Natural killer cell (primary cell): Measurements from ENCODE around the gene LARP1B. TPM values are rescaled to one million over a fixed set of nuclear protein-coding genes. Genes with fewer than 3 reads are reported as not detected.
"Not testable (repeated sequence)": the region's sequence is repeated elsewhere in the genome, so short reads cannot be mapped to it uniquely, and the experiment has no call there.

Experiments
- ATAC-seq, 3 donors: fragments of 150-1000 bp in 2 of 3; fragments of 200-7000 bp in 1 of 3; cut with Tn5 transposase; 1 replicate in 1 of 3; 2 replicates in 2 of 3; pipeline ENCODE4 v1.10.0; 2021; ENCODE audit warnings: mild to moderate bottlenecking in 2 of 3, moderate library complexity in 2 of 3
- DNase-seq, 2 donors: peaks; one replicate each; pipeline versions ENCODE4 v3.0.0 to v3.0.0-alpha.2; 2013 to 2021; ENCODE audit warnings: mixed read lengths in 1 of 2
- H3K27ac ChIP-seq: one replicate; pipeline ENCODE4 v1.5.1; 2013; ENCODE audit warnings: mild to moderate bottlenecking, low read length
- H3K27me3 ChIP-seq: one replicate; pipeline ENCODE4 v1.6.1; 2013; ENCODE audit warnings: low read length; ENCODE audit not compliant: control insufficient read depth, insufficient read depth
- H3K36me3 ChIP-seq: one replicate; pipeline ENCODE4 v1.6.1; 2013; ENCODE audit warnings: low read length; ENCODE audit not compliant: control insufficient read depth, insufficient read depth
- H3K4me1 ChIP-seq: one replicate; pipeline ENCODE4 v1.6.1; 2013; ENCODE audit warnings: low read length; ENCODE audit not compliant: control insufficient read depth, insufficient read depth
- H3K4me3 ChIP-seq: one replicate; pipeline ENCODE4 v1.5.1; 2013; ENCODE audit warnings: low read length
- H3K9me3 ChIP-seq: one replicate; pipeline ENCODE4 v1.6.1; 2013; ENCODE audit warnings: low read length; ENCODE audit not compliant: control insufficient read depth, insufficient read depth
- H3K27ac Mint-ChIP-seq, 2 donors: one replicate each; pipeline ENCODE4 v1.8.0; 2022; ENCODE audit warnings: mild to moderate bottlenecking in 2 of 2, mixed read lengths in 2 of 2, moderate library complexity in 1 of 2
- H3K27me3 Mint-ChIP-seq, 2 donors: one replicate each; pipeline ENCODE4 v1.8.0; 2022; ENCODE audit warnings: low read depth in 2 of 2, mixed read lengths in 2 of 2
- H3K36me3 Mint-ChIP-seq: one replicate; pipeline ENCODE4 v1.8.0; 2022; ENCODE audit warnings: mixed read lengths
- H3K4me1 Mint-ChIP-seq, 2 donors: one replicate each; pipeline ENCODE4 v1.8.0; 2022; ENCODE audit warnings: mixed read lengths in 2 of 2
- H3K4me3 Mint-ChIP-seq: one replicate; pipeline ENCODE4 v1.8.0; 2022; ENCODE audit warnings: mild to moderate bottlenecking, moderate library complexity, mixed read lengths
- H3K9me3 Mint-ChIP-seq, 2 donors: one replicate each; pipeline ENCODE4 v1.8.0; 2022; ENCODE audit warnings: mixed read lengths in 2 of 2
- CTCF ChIP-seq: fragments of 200-600 bp; IDR thresholded peaks from one replicate; pipeline ENCODE4 v1.8.0; 2022; ENCODE audit warnings: antibody characterized with exemption
- WGBS: methylation state at CpG from one replicate; pipeline ENCODE4 v1.1.7; 2013; ENCODE audit warnings: missing lambda C conversion rate; ENCODE audit not compliant: insufficient coverage; 5-methylcytosine and 5-hydroxymethylcytosine counted together
- intact Hi-C: fragments of 100-400 bp; cut with micrococcal nuclease; formaldehyde crosslinking; loops from one replicate; pipeline ENCODE4 v1.14.2; 2022
- total RNA-seq, 4 donors: library from RNA; stranded (reverse); fragments of 120-200 nt in 1 of 4; gene quantifications; one replicate each; pipeline versions ENCODE4 v1.2.3 to v1.2.4, GENCODE V29; 2013 to 2022

The LARP1B gene
- total RNA-seq, 3 donors from 2014 or later (not counting 1 experiment from before 2014, with no cell fraction given), result 8.5 to 10.7 (median 9.1) TPM

- Histone ChIP-seq H3K9me3 (no peaks in the 10 kb centered on the region), H3K27ac (no peak overlapping the region), H3K27me3 (no peaks in the 10 kb centered on the region), H3K36me3 (no peaks in the 10 kb centered on the region), H3K4me1 (no peaks in the 10 kb centered on the region), H3K4me3 (no peak overlapping the region)
- ATAC-seq (no peak), DNase-seq (no peak)
- H3K27me3 Mint-ChIP-seq, result no peaks in the 10 kb centered on the region
- no peak for TF ChIP-seq CTCF
- peaks cover 2% of the 10 kb centered on the region in 2 donors for H3K9me3 Mint-ChIP-seq
- no peak overlapping the region for H3K27ac Mint-ChIP-seq
- H3K36me3 Mint-ChIP-seq, result no peaks in the 10 kb centered on the region
- intact Hi-C loops, result no loop called here
- no peaks in the 10 kb centered on the region for H3K4me1 Mint-ChIP-seq
- WGBS, result 97% methylated on average over 29 of the region's 29 CpGs
- no peak overlapping the region for H3K4me3 Mint-ChIP-seq
These were observed 94.2 kb downstream of the LARP1B start for GRCh38 chr4:128155231-128155855.

GRCh38 chr4:128155874-128156456 is 94.9 kb downstream of the LARP1B start:
- WGBS, result 95% methylated on average over 10 of the region's 10 CpGs
- H3K27ac Mint-ChIP-seq, result no peak overlapping the region

GRCh38 chr4:128156472-128156871 is 95.4 kb downstream of the LARP1B start:
- H3K4me1 Mint-ChIP-seq, H3K27ac Mint-ChIP-seq, H3K27ac ChIP-seq, H3K27me3 ChIP-seq, H3K9me3 ChIP-seq, H3K4me3 ChIP-seq, DNase-seq, ATAC-seq, intact Hi-C loops, H3K36me3 Mint-ChIP-seq, H3K4me1 ChIP-seq, H3K4me3 Mint-ChIP-seq, H3K9me3 Mint-ChIP-seq, H3K27me3 Mint-ChIP-seq, H3K36me3 ChIP-seq: not testable (repeated sequence)
- WGBS, result 94% methylated on average over 3 of the region's 3 CpGs

More at GRCh38 chr4:128155874-128156456, 94.9 kb downstream of the LARP1B start:
- no peaks in the 10 kb centered on the region for H3K4me1 Mint-ChIP-seq
- H3K4me3 Mint-ChIP-seq, result no peak overlapping the region
- no peaks in the 10 kb centered on the region for H3K36me3 Mint-ChIP-seq
- no peaks in the 10 kb centered on the region for H3K27me3 ChIP-seq
- no peak for ATAC-seq
- H3K36me3 ChIP-seq, result no peaks in the 10 kb centered on the region
- no peak for DNase-seq
- H3K4me1 ChIP-seq, result no peaks in the 10 kb centered on the region
- no peaks in the 10 kb centered on the region for H3K27me3 Mint-ChIP-seq
- no peak overlapping the region for H3K27ac ChIP-seq
- intact Hi-C loops, result no loop called here
- TF ChIP-seq CTCF, result no peak
- peaks cover 2% of the 10 kb centered on the region in 2 donors for H3K9me3 Mint-ChIP-seq
- H3K9me3 ChIP-seq, result no peaks in the 10 kb centered on the region
- no peak overlapping the region for H3K4me3 ChIP-seq

GRCh38 chr4:128158894-128159293 is 97.8 kb downstream of the LARP1B start:
- intact Hi-C loops, result no loop called here
- no peak for DNase-seq
- no peak overlapping the region for H3K27ac ChIP-seq
- Mint-ChIP-seq H3K9me3 (peaks cover 2% of the 10 kb centered on the region in 2 donors), H3K27me3 (no peaks in the 10 kb centered on the region), H3K4me1 (no peaks in the 10 kb centered on the region), H3K36me3 (no peaks in the 10 kb centered on the region), H3K27ac (no peak overlapping the region), H3K4me3 (no peak overlapping the region)
- ATAC-seq, result no peak
- H3K4me3 ChIP-seq, result no peak overlapping the region
- no peaks in the 10 kb centered on the region for H3K4me1 ChIP-seq
- H3K9me3 ChIP-seq, result no peaks in the 10 kb centered on the region
- no peaks in the 10 kb centered on the region for H3K36me3 ChIP-seq
- TF ChIP-seq CTCF, result no peak
- WGBS, result 81% methylated on average over 2 of the region's 2 CpGs
- H3K27me3 ChIP-seq, result no peaks in the 10 kb centered on the region
